ENCODE measurements around the gene LSM14B.
"Not testable (repeated sequence)": the region's sequence is repeated elsewhere in the genome, so short reads cannot be mapped to it uniquely, and the experiment has no call there.

The LSM14B gene
- 51.0 to 63.9 (median 55.6) reads per million in 3 experiments for total RNA-seq

DNA sequence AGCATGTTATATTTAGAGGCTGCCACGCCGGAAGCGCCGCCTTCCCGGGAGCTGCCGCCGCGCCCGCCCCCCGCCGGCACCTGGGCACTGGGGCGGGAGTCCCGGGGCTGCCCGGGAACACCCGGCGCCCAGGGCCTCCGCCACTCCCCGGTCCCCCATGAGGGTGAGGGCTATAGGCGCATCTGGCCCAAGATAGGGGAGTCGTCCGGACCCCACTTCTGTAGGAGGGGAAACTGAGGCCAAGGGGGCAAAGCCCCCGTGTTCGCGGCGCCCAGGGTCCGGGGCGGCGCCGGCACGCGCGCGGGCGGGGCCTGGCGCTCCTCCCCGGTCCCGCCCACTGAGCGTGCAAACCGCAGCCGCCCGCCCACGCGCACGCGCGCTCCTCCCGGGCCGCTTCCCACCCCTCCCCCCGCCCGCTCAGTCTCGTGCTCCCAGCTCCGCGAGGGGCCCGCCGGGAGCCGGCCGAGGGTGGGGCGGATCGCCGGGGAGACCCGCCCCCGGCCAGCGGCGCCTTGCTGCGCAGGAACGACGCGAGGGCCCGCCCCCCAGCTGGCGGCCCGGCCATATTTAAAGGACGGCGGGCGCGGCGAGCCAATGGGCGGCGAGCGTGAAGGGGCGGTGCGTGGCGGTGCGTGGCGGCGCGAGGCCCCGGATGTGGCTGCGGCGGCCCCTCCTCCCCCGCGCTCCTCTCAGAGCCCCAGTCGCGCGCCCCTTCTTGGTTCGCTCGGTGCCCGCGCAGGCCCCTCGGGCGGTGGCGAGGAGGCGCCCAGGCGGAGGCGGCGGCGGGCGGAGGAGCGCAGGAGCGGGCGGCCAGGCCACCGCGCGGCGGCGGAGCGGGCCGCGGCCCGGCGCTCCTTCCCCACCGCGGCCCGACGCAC, at the start of gene LSM14B:
Gene LSM14B, plus strand, starts transcription at position 700 of the 878 bp plus-strand sequence. CDS start 192 bp downstream, outside the sequence.
- DNase-seq: peak; percentile 97

DNA sequence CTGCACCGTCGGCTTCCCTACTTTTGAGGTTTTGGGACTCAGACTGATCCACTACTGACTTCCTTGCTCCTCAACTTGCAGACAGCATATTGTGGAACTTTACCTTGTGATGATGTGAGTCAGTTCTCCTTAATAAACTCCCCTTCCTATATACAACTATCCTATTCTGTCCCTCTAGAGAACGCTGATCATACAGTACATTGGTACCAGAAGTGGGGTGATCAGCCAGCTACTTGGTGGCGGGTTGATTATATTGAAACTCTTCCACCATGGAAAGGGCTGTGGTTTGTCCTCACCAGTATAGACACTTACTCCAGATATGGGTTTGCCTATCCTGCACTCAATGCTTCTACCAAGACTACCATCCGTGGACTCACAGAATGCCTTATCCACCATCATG, 49.0 kb upstream of the LSM14B start:
- DNase-seq: no peak

DNA sequence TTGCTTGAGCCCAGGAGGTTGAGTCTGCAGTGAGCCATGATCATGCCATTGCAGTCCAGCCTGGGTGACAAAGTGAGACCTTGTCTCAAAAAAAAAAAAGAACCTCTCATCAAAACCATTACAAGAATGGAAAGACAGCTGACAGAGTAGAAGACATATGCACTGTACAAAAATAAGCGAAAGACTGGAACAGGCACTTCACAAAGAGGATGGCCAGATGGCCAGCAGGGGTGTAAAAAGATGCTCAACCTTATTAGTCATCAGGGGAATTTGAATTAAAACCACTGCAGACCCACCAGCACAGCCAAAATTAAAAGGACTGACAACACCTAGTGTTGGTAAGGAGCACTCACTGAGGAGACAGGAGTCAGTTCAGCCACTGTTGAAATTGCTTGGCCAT, 43.1 kb upstream of the LSM14B start:
- no peak for DNase-seq

- no peak for DNase-seq
These were observed 41.9 kb upstream of the LSM14B start for GRCh38 chr20:62080249-62080990.

DNA sequence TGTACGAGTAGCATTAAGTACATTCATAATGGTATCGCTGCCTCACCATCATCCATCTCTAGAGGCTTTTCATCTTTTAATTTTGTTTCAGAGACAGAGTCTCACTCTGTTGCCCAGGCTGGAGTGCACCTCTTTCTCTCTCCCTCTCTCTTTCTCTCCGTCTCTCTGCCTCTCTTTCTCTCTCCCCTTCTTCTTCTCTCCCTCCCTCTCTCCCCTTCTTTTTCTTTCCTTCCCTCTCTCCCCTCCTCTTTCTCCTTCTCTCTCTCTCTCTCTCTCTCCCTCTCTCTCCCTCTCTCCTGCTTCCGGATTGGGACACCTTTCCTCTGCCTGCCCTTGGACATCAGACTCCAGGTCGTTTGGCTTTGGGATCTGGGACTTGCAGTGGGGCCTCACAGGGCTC, 39.0 kb upstream of the LSM14B start:
- DNase-seq: no peak

DNA sequence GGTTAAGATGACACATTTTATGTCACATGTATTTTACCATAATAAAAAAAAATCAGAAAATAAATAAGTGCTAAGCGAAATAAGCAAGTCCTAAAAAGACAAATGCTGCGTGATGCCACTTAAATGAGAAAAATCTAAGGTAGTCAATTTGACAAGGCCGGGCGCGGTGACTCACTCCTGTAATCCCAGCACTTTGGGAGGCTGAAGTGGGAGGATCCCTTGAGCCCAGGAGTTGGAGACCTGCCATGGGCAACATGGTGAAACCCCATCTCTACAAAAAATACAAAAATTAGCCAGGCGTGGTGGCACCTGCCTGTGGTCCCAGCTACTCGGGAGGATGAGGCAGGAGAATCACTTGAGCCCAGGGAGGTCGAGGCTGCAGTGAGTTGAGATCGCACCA, 38.1 kb upstream of the LSM14B start:
- not testable (repeated sequence) for DNase-seq

GRCh38 chr20:62085206-62085605, 37.1 kb upstream of the LSM14B start:
- DNase-seq: no peak

DNA sequence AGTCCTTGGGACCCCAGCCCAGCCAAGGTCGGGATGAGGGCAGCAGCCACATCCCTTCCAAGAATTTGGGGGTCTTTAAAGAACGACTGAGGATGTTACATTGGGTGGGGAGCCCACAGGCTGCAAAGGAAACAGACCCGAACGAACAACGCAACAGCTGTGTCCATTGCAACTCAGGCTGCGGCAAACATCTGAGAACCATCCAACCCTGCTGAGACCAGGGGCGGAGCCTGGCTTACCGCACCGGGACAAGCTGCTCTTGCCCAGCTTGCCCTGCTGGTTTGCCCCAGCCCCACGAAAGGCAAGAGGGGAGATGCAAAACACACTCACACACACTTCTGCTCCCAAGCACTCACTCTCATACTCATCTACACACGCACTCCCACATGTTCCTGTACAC, 35.0 kb upstream of the LSM14B start:
- DNase-seq: no peak

GRCh38 chr20:62087632-62088031, 34.6 kb upstream of the LSM14B start:
- no peak for DNase-seq

DNA sequence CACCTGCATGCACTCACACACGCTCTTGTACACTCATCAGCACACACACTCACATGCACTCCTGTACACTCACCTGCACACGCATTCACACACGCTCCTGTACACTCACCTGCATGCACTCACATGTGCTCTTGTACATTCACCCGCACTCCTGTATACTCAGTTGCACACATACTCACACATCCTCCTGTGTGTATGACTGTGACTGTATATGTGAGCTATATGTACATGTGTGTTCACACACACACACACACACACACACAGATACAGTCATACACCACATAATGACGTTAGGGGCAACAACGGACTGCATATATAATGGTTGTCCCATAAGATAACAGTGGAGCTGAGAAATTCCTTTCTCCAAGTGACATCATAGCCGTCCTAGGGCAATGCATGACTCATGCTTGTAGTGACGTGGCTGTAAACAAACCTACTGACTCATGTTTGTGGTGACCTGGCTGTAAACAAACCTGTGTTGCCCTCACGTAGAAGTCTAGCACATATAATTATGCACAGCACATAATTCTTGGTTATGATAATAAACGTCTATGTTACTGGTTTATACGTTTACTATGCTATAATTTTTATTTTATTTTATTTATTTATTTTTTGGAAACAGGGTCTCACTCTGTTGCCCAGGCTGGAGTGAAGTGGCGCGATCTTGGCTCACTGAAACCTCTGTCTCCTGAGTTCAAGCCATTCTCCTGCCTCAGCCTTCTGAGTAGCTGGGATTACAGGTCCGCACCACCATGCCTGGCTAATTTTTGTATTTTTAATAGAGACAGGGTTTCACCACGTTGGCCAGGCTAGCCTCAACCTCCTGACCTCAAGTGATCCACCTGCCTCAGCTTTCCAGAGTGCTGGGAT, 33.8 kb upstream of the LSM14B start:
- DNase-seq: no peak

- DNase-seq: no peak
These were observed 32.9 kb upstream of the LSM14B start for GRCh38 chr20:62089393-62089792.

GRCh38 chr20:62096421-62097380, 25.6 kb upstream of the LSM14B start:
- DNase-seq: no peak

DNA sequence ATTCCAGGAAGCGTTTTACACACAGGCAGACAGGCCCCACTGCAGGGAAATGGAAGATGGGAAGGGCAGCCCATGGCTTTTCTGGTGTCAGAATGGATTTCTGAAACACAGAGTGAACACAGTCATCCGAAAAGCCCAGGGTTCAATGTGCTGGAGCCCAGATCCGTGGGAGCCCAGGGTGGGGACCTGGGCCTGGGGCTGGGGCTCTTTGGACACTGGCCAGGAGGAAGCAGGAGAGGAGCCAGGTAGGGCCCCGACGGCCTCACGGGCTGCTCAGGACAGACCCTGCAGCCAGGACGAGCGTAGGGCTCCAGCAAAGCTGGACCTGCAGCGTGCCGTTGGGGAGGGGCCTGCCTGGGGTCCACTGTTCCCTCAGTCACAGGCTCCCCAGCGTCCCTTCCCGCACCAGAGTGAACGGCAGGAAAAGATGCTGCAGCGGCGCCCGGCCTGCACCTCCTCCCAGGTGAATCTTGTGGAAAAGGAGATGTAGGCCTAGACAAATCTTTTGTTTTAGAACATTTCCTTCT, 24.3 kb upstream of the LSM14B start:
- DNase-seq: no peak

- no peak for DNase-seq
These were observed 21.2 kb upstream of the LSM14B start for GRCh38 chr20:62101078-62101477.

GRCh38 chr20:62103508-62104233, 18.6 kb upstream of the LSM14B start:
- no peak for DNase-seq

DNA sequence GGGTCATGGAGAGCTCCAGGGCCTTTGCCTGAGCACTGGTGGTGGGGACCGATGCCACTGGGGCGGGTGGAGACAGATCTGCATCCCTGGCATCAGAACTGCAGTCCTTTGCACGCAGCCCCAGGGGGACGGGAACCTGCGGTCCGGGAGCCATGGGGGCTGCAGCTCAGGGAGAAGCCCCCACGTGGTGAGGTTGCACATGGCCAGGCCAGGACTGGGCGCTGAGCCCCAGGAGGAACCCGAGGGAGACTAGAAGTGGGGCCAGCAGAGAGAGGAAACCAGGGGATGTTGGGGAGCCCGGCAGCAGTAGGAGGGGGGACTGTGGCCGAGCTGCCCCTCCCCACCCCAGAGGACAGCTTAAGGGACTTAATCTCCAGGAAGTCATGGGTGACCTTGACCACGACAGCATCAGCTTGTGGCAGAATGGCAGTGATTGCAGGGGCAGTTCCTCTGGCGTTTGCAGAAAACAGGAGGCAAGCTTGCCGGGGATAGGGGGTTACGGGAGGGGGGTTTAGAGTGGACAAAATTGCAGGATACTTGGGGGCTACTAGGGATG, 18.0 kb upstream of the LSM14B start:
- DNase-seq: no peak

- no peak for DNase-seq
These were observed 17.4 kb upstream of the LSM14B start for GRCh38 chr20:62104791-62105345.

DNA sequence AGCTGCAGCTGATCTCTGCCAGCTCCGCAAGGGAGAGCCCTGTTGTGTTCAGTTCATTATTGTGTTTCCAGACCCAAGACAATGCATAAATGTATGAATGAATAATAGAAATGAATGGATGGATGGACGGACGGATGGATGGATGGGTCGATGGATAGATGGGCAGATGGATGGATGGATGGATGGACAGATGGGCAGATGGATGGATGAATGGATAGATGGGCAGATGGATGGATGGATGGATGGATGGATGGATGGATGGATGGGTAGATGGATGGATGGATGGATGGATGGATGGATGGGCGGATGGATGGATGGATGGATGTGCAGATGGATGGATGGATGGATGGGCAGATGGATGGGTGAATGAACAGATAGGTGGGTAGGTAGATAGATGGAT, 16.7 kb upstream of the LSM14B start:
- no peak for DNase-seq

GRCh38 chr20:62111148-62111547, 11.1 kb upstream of the LSM14B start:
- DNase-seq: no peak

GRCh38 chr20:62112368-62112767, 9.9 kb upstream of the LSM14B start:
- DNase-seq: no peak
